PC-3 (cell line): ENCODE measurements around the gene CES2. TPM values are rescaled to one million over a fixed set of nuclear protein-coding genes. Genes with fewer than 3 reads are reported as not detected.
A peak's percentile ranks its signal among the peaks of the same experiment; 100 is the strongest.

Experiments used
- ATAC-seq: fragments of 200-7000 bp; cut with Tn5 transposase; 2 replicates; pipeline ENCODE4 v1.9.1; 2020; ENCODE audit warnings: mild to moderate bottlenecking, moderate library complexity
- BruUV-seq: library from RNA; stranded (reverse); fragments of 400-500 nt; replicated peaks from 2 replicates; lab custom pipeline; 2021; lab: Mats Ljungman, UMichigan
- CTCF ChIA-PET: fragments of 300-600 bp; sonication (Branson Sonifier 250); formaldehyde crosslinking; loops from one replicate; lab custom pipeline; 2022; ENCODE audit warnings: antibody characterized with exemption; lab: Charles Lee
- POLR2A ChIA-PET: fragments of 300-600 bp; sonication (Branson Sonifier 250); formaldehyde crosslinking; loops from one replicate; lab custom pipeline; 2022; ENCODE audit warnings: antibody characterized with exemption; ENCODE audit not compliant: unreplicated experiment; lab: Charles Lee
- DNase-seq: peaks from one replicate; pipeline ENCODE4 v3.0.0-alpha.2; 2015
- H2AFZ ChIP-seq: fragments of 300-600 bp; sonication (generic); 2 replicates; pipeline ENCODE4 v1.6.0; 2016; ENCODE audit warnings: antibody characterized with exemption, low read length
- H3F3A ChIP-seq: fragments of 300-600 bp; sonication (generic); one replicate; pipeline ENCODE4 v1.6.0; 2017; ENCODE audit warnings: antibody characterized with exemption, low read length, control low read depth, mild to moderate bottlenecking; ENCODE audit not compliant: unreplicated experiment
- H3K27ac ChIP-seq: fragments of 300-600 bp; sonication (generic); 2 replicates; pipeline ENCODE4 v1.5.1; 2016; ENCODE audit warnings: mild to moderate bottlenecking, low read length
- H3K27me3 ChIP-seq: fragments of 300-600 bp; sonication (generic); 2 replicates; pipeline ENCODE4 v1.6.1; 2016; ENCODE audit warnings: low read length, mixed read lengths
- H3K36me3 ChIP-seq: fragments of 300-600 bp; sonication (generic); 2 replicates; pipeline ENCODE4 v1.6.1; 2016; ENCODE audit warnings: low read depth, mixed run types, low read length, mixed read lengths
- H3K4me1 ChIP-seq: fragments of 300-600 bp; sonication (generic); 2 replicates; pipeline ENCODE4 v1.5.1; 2016; ENCODE audit warnings: low read length; ENCODE audit not compliant: insufficient read depth
- H3K4me2 ChIP-seq: fragments of 300-600 bp; sonication (generic); 2 replicates; pipeline ENCODE4 v1.6.0; 2016; ENCODE audit warnings: low read length
- H3K4me3 ChIP-seq: fragments of 300-600 bp; sonication (generic); 2 replicates; pipeline ENCODE4 v1.5.1; 2016; ENCODE audit warnings: mild to moderate bottlenecking, low read length, mixed read lengths
- H3K79me2 ChIP-seq: fragments of 300-600 bp; sonication (generic); 2 replicates; pipeline ENCODE4 v1.6.1; 2017; ENCODE audit warnings: low read length, mixed read lengths
- H3K9ac ChIP-seq: fragments of 300-600 bp; sonication (generic); 2 replicates; pipeline ENCODE4 v1.6.0; 2016; ENCODE audit warnings: mild to moderate bottlenecking, low read length
- H3K9me2 ChIP-seq: fragments of 300-600 bp; sonication (generic); replicated peaks from 2 replicates; pipeline ENCODE4 v1.6.1; 2016; ENCODE audit warnings: mixed run types, low read length, mixed read lengths
- H3K9me3 ChIP-seq: fragments of 300-600 bp; sonication (generic); 2 replicates; pipeline ENCODE4 v1.6.1; 2016; ENCODE audit warnings: low read length, mixed read lengths
- H4K20me1 ChIP-seq: fragments of 300-600 bp; sonication (generic); 2 replicates; pipeline ENCODE4 v1.6.1; 2016; ENCODE audit warnings: low read length, mixed read lengths
- EZH2 ChIP-seq: fragments of 300-600 bp; sonication (generic); IDR thresholded peaks from one replicate; pipeline ENCODE4 v1.6.1; 2017; ENCODE audit warnings: antibody characterized with exemption, mild to moderate bottlenecking, low read length; ENCODE audit not compliant: unreplicated experiment
- EZH2phosphoT487 ChIP-seq: fragments of 300-600 bp; sonication (generic); IDR thresholded peaks from 2 replicates; pipeline ENCODE4 v1.6.1; 2018; ENCODE audit warnings: mild to moderate bottlenecking, antibody characterized with exemption, low read length, borderline replicate concordance
- intact Hi-C: fragments of 100-400 bp; cut with micrococcal nuclease; formaldehyde crosslinking; loops from 2 replicates; pipeline ENCODE4 v1.9.0; 2023
- total RNA-seq: library from RNA; depleted of rRNA; stranded (reverse); fragments of >200 nt; gene quantifications from 2 replicates; pipeline ENCODE4 v1.2.3, GENCODE V29; 2014
- TF ChIP-seq, protein P1 (sequence below): fragments of 300-600 bp; sonication (generic); conservative IDR thresholded peaks from 2 replicates; pipeline ENCODE4 v1.5.1; 2017; ENCODE audit warnings: antibody characterized with exemption, low read depth, mild to moderate bottlenecking, low read length

Gene CES2
- total RNA-seq, 1 experiment from 2014 or later, result 15.8 TPM

DNA sequence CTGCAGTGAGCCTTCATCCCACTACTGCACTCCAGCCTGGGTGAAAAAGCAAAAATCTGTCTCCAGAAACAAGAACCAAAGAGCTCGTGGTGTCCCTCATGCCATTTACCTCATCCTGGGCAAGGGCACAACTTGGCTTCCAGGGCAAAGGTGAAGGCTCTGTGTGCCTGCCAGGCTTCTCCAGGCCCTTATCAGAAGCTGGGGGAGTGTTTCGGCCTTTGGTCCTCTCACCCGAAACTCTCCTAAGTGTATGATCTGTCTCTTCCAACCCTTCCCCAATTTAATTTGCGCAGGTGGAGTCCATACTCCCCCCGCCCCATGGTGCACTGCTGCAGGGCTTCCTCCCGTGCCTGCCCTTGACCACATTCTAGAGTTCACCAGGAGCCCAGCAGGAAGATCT, 1.1 kb downstream of the CES2 start:
- Histone ChIP-seq H3K9ac (no peak overlapping the region), H2AFZ (no peak overlapping the region), H3K27me3 (no peaks in the 10 kb centered on the region), H3K4me2 (peak overlapping the region; percentile 100; the same call in 1 of the 2 replicates), H3K27ac (no peak overlapping the region), H3F3A (no peaks in the 10 kb centered on the region), H3K36me3 (no peaks in the 10 kb centered on the region), H3K9me3 (no peaks in the 10 kb centered on the region), H3K4me1 (peaks cover 10% of the 10 kb centered on the region; the same call in 1 of the 2 replicates), H4K20me1 (peaks cover 3% of the 10 kb centered on the region; the same call in 1 of the 2 replicates), H3K9me2 (no peaks in the 10 kb centered on the region), H3K4me3 (no peak overlapping the region), H3K79me2 (peaks cover 42% of the 10 kb centered on the region)
- DNase-seq, result no peak
- ATAC-seq, result no peak
- intact Hi-C loops, result no loop called here
- CTCF ChIA-PET, result no interaction called here
- POLR2A ChIA-PET, result no interaction called here
- BruUV-seq, result no TSS peak
- TF ChIP-seq, protein P1, sequence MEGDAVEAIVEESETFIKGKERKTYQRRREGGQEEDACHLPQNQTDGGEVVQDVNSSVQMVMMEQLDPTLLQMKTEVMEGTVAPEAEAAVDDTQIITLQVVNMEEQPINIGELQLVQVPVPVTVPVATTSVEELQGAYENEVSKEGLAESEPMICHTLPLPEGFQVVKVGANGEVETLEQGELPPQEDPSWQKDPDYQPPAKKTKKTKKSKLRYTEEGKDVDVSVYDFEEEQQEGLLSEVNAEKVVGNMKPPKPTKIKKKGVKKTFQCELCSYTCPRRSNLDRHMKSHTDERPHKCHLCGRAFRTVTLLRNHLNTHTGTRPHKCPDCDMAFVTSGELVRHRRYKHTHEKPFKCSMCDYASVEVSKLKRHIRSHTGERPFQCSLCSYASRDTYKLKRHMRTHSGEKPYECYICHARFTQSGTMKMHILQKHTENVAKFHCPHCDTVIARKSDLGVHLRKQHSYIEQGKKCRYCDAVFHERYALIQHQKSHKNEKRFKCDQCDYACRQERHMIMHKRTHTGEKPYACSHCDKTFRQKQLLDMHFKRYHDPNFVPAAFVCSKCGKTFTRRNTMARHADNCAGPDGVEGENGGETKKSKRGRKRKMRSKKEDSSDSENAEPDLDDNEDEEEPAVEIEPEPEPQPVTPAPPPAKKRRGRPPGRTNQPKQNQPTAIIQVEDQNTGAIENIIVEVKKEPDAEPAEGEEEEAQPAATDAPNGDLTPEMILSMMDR, result no peak
- no peak for TF ChIP-seq EZH2
- TF ChIP-seq EZH2phosphoT487, result no peak

DNA sequence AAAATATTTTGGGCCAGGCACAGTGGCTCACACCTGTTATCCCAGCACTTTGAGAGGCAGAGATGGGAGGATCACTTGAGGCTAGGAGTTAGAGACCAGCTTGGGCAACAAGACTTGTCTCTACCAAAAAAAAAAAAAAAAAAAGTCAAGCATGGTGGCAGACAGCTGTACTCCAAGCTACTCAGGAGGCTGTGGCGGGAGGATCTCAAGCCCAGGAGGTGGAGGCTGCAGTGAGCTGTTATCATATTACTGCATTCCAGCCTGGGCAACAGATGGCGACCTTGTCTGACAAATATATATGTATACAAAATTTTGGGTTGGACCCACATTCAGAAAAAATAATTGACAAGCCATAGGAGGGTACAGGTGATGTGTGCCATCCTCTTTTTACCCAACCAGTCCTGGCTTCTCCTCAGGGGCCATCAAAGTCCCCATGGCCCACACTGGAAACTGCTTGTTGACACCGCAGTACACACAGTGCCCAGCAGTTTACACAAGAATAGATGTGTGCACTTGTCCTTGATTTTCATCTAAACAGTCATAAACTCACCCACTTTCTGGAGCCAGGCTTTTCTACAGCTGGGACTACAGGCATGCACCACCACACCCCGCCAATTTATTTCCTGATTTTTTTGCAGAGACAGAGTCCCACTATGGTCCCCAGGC, 1.7 kb downstream of the CES2 start:
- intact Hi-C loops, result no loop called here
- Histone ChIP-seq H2AFZ (no peak overlapping the region), H3K9ac (no peak overlapping the region), H3K4me3 (no peak overlapping the region), H3K27me3 (no peaks in the 10 kb centered on the region), H3K27ac (no peak overlapping the region), H3K36me3 (no peaks in the 10 kb centered on the region), H3K79me2 (peaks cover 42% of the 10 kb centered on the region), H3F3A (no peaks in the 10 kb centered on the region), H3K4me2 (no peak overlapping the region), H3K9me2 (no peaks in the 10 kb centered on the region), H3K4me1 (peaks cover 10% of the 10 kb centered on the region; the same call in 1 of the 2 replicates), H3K9me3 (no peaks in the 10 kb centered on the region), H4K20me1 (peaks cover 3% of the 10 kb centered on the region; the same call in 1 of the 2 replicates)
- DNase-seq, result no peak
- POLR2A ChIA-PET, result no interaction called here
- BruUV-seq, result no TSS peak
- CTCF ChIA-PET, result interaction anchor here (0.6 kb wide), 2 partner anchors 274 to 532 kb away, joined by 3 to 5 read pairs; no protein-coding TSS in a partner anchor
- no peak for ATAC-seq
- TF ChIP-seq, protein P1, result no peak
- no peak for TF ChIP-seq EZH2
- no peak for TF ChIP-seq EZH2phosphoT487

GRCh38 chr16:66937725-66938337, 2.5 kb downstream of the CES2 start:
- no peak for DNase-seq
- Histone ChIP-seq H3F3A (no peaks in the 10 kb centered on the region), H3K27ac (no peak overlapping the region), H3K9me3 (no peaks in the 10 kb centered on the region), H3K9ac (no peak overlapping the region), H3K79me2 (peaks cover 38% of the 10 kb centered on the region), H3K9me2 (no peaks in the 10 kb centered on the region), H3K4me3 (no peak overlapping the region), H4K20me1 (peaks cover 3% of the 10 kb centered on the region; the same call in 1 of the 2 replicates), H3K4me1 (peaks cover 10% of the 10 kb centered on the region; the same call in 1 of the 2 replicates), H2AFZ (no peak overlapping the region), H3K27me3 (no peaks in the 10 kb centered on the region), H3K4me2 (no peak overlapping the region), H3K36me3 (no peaks in the 10 kb centered on the region)
- ChIA-PET POLR2A (no interaction called here), CTCF (no interaction called here)
- TF ChIP-seq EZH2 (no peak), EZH2phosphoT487 (no peak)
- TF ChIP-seq, protein P1, result no peak
- no TSS peak for BruUV-seq
- intact Hi-C loops, result no loop called here
- ATAC-seq, result no peak
